Ovary (tissue), 10 donors: ENCODE results near the gene CEP68. TPM values are rescaled to one million over a fixed set of nuclear protein-coding genes. Genes with fewer than 3 reads are reported as not detected.
A peak's percentile ranks its signal among the peaks of the same experiment; 100 is the strongest.

ENCODE experiments used
- DNase-seq, 5 donors: peaks; one replicate each; pipeline ENCODE4 v3.0.0-alpha.2; 2019 to 2020
- H3K27ac ChIP-seq, 2 donors: fragments of 200-600 bp; one replicate each; pipeline versions ENCODE4 v1.5.1 to v1.8.0; 2019 to 2022
- H3K27me3 ChIP-seq: fragments of 200-600 bp; one replicate; pipeline ENCODE4 v1.8.0; 2022
- H3K36me3 ChIP-seq: fragments of 200-600 bp; sonication (generic); one replicate; pipeline ENCODE4 v1.5.1; 2019
- H3K4me1 ChIP-seq: one replicate; pipeline ENCODE4 v1.8.1; 2013; ENCODE audit warnings: mild to moderate bottlenecking, moderate library complexity; ENCODE audit not compliant: insufficient read depth
- H3K4me3 ChIP-seq: fragments of 200-600 bp; sonication (generic); one replicate; pipeline ENCODE4 v1.5.1; 2017
- H3K9me3 ChIP-seq, 2 donors: fragments of 200-600 bp in 1 of 2; sonication (generic) in 1 of 2; one replicate each; pipeline versions ENCODE4 v1.5.1 to v1.8.1; 2013 to 2019; ENCODE audit warnings: mild to moderate bottlenecking in 1 of 2, moderate library complexity in 1 of 2
- CTCF ChIP-seq, 3 donors: fragments of 450-650 bp in 2 of 3; fragments of 200-600 bp in 1 of 3; IDR thresholded peaks; one replicate each; pipeline versions ENCODE4 v1.5.1 to v1.8.0; 2016 to 2022; ENCODE audit warnings: antibody characterized with exemption in 3 of 3, mild to moderate bottlenecking in 1 of 3
- EP300 ChIP-seq: sonication (generic); formaldehyde crosslinking; IDR thresholded peaks from one replicate; pipeline ENCODE4 v1.6.1; 2017; ENCODE audit warnings: antibody characterized with exemption
- POLR2A ChIP-seq: fragments of 450-650 bp; IDR thresholded peaks from one replicate; pipeline ENCODE4 v1.6.1; 2017; ENCODE audit warnings: antibody characterized with exemption, mild to moderate bottlenecking, moderate library complexity
- WGBS, 3 donors: extraction: QIAGEN DNeasy Blood & Tissue Kit in 1 of 3; methylation state at CpG; one replicate each; pipeline versions ENCODE4 v1.1.5 to v1.1.7; 2013 to 2017; 5-methylcytosine and 5-hydroxymethylcytosine counted together
- intact Hi-C, 4 donors: fragments of 100-400 bp; cut with DNase I; formaldehyde crosslinking; loops; one replicate each; pipeline versions ENCODE4 v1.11.0 to v1.15.1; 2022 to 2023
- long read RNA-seq, 3 donors: library from polyadenylated mRNA in 2 of 3; unstranded in 2 of 3; transcript quantifications; one replicate each; pipeline ENCODE4 v2.0.0 and lab custom pipeline, GENCODE V29; 2021 to 2026
- polyA plus RNA-seq, 2 donors: library from polyadenylated mRNA; stranded (reverse); fragments of 200-250 nt in 1 of 2; fragments of 350-450 nt in 1 of 2; fragmentation: Illumina TruSeq in 1 of 2; extraction: RNeasy Lipid Tissue Mini Kit (QIAGEN cat#74804) in 1 of 2; gene quantifications; one replicate each; pipeline ENCODE4 v1.2.3, GENCODE V29; 2013 to 2014
- total RNA-seq, 7 donors: library from RNA; depleted of rRNA in 2 of 7; stranded (reverse); fragments of >200 nt in 2 of 7; fragmentation: NEBNext Ultra II Directional in 3 of 7; extraction: Animal tissue kit (Norgen Biotek cat#: 25700) in 3 of 7; gene quantifications; one replicate each; pipeline versions ENCODE4 v1.1.0 to v1.2.4, GENCODE V29; 2016 to 2023
- donor health status: DM: no; HTN: no; CAD: no; lungs with moderate emphysema.
- donor health status: DM: no; HTN: no; CAD: no.
- donor health status: Bipolar disorder and iron deficiency.
- donor health status: DM: yes; HTN: yes; CAD: no.
- donor health status: DM: no; HTN: no; CAD: no.
- donor health status: DM: yes; HTN: yes; CAD: no.

The CEP68 gene
- total RNA-seq (10 to 100 TPM; 13.7 to 31.6 (median 29.9) TPM), polyA plus RNA-seq (10 to 100 TPM; 18.2 to 25.4 TPM)
- long read RNA-seq, donor 1, full-length matches to known transcripts: 28 of 151 reads
- long read RNA-seq, donor 1, partial matches to known transcripts: 67 of 151 reads
- long read RNA-seq, donor 1, other reads (novel, unspliced or antisense): 56 of 151 reads
- long read RNA-seq, donor 2, full-length matches to known transcripts: 3 of 3 reads
- long read RNA-seq, donor 2, partial matches to known transcripts: 0 of 3 reads
- long read RNA-seq, donor 2, other reads (novel, unspliced or antisense): 0 of 3 reads
- long read RNA-seq, donor 3, full-length matches to known transcripts: 18 of 105 reads
- long read RNA-seq, donor 3, partial matches to known transcripts: 53 of 105 reads
- long read RNA-seq, donor 3, other reads (novel, unspliced or antisense): 34 of 105 reads

GRCh38 chr2:65056215-65057053 is at the start of gene CEP68:
CEP68 (plus strand) TSS chr2:65056416; CDS start chr2:65069445, 13,029 bp downstream.
- Histone ChIP-seq H3K4me1 (peaks cover 5% of the 10 kb centered on the region), H3K27ac (peak within 1 kb of the TSS; percentile 38 to 88), H3K4me3 (peak within 1 kb of the TSS; percentile 79), H3K36me3 (no peaks in the 10 kb centered on the region), H3K9me3 (no peaks in the 10 kb centered on the region), H3K27me3 (no peaks in the 10 kb centered on the region)
- 0 to 1% (median 1%) methylated on average over 70 to 99 of the region's 99 CpGs for WGBS, 3 donors
- TF ChIP-seq CTCF (IDR thresholded peaks at IDR 0.05): peak in 1 of 3 donors; percentile 45
- TF ChIP-seq EP300: no peak
- peak; percentile 81 for TF ChIP-seq POLR2A
- DNase-seq: peak; percentile 95 to 98 (median 97)
- intact Hi-C loops: loop anchor here in 1 of 4 donors (2.0 kb wide), 1 partner anchor 74 kb away; the partner anchor contains the start of gene RAB1A

- H3K36me3 ChIP-seq: no peaks in the 10 kb centered on the region
- WGBS, 3 donors: 75 to 82% (median 77%) methylated on average over 1 of the region's 1 CpG
- no peaks in the 10 kb centered on the region for H3K9me3 ChIP-seq
- no peak overlapping the region for H3K4me3 ChIP-seq
- intact Hi-C loops: no loop called here
- H3K4me1 ChIP-seq: no peaks in the 10 kb centered on the region
- no peaks in the 10 kb centered on the region for H3K27me3 ChIP-seq
- DNase-seq: no peak
- TF ChIP-seq POLR2A (no peak), CTCF (IDR thresholded peaks at IDR 0.05) (no peak), EP300 (no peak)
- no peak overlapping the region for H3K27ac ChIP-seq
Observed at GRCh38 chr2:65013776-65014175, 42.4 kb upstream of the CEP68 start.

- H3K27me3 ChIP-seq: no peaks in the 10 kb centered on the region
- no peak for DNase-seq
- intact Hi-C loops: no loop called here
- H3K9me3 ChIP-seq: no peaks in the 10 kb centered on the region
- WGBS, 3 donors: 85 to 88% (median 87%) methylated on average over 5 of the region's 5 CpGs
- no peak overlapping the region for H3K27ac ChIP-seq
- TF ChIP-seq EP300: no peak
- no peak for TF ChIP-seq CTCF (IDR thresholded peaks at IDR 0.05)
- TF ChIP-seq POLR2A: no peak
- H3K4me3 ChIP-seq: no peak overlapping the region
- no peaks in the 10 kb centered on the region for H3K4me1 ChIP-seq
- no peaks in the 10 kb centered on the region for H3K36me3 ChIP-seq
Observed at GRCh38 chr2:65015731-65016130, 40.5 kb upstream of the CEP68 start.

- TF ChIP-seq POLR2A (no peak), EP300 (no peak), CTCF (IDR thresholded peaks at IDR 0.05) (no peak)
- 88 to 92% (median 90%) methylated on average over 6 of the region's 6 CpGs for WGBS, 3 donors
- H3K36me3 ChIP-seq: no peaks in the 10 kb centered on the region
- H3K4me3 ChIP-seq: no peak overlapping the region
- no peaks in the 10 kb centered on the region for H3K9me3 ChIP-seq
- intact Hi-C loops: no loop called here
- H3K4me1 ChIP-seq: no peaks in the 10 kb centered on the region
- no peaks in the 10 kb centered on the region for H3K27me3 ChIP-seq
- H3K27ac ChIP-seq: no peak overlapping the region
- DNase-seq: no peak
Observed at GRCh38 chr2:65016789-65017188, 39.4 kb upstream of the CEP68 start.
